Suprapubic skin (tissue), 4 donors: ENCODE measurements around the gene ESPL1.

Experiments used
- CTCF ChIP-seq, 2 donors: fragments of 200-600 bp in 1 of 2; fragments of 450-650 bp in 1 of 2; sonication (generic) in 1 of 2; IDR thresholded peaks; one replicate each; pipeline ENCODE4 v1.5.1; 2016 to 2019; ENCODE audit warnings: antibody characterized with exemption in 2 of 2, mild to moderate bottlenecking in 1 of 2, moderate library complexity in 1 of 2
- EP300 ChIP-seq: sonication (generic); formaldehyde crosslinking; IDR thresholded peaks from one replicate; pipeline ENCODE4 v1.6.1; 2017; ENCODE audit warnings: antibody characterized with exemption
- POLR2AphosphoS5 ChIP-seq, 3 donors: sonication (generic); formaldehyde crosslinking; IDR thresholded peaks; one replicate each; pipeline ENCODE4 v1.6.1; 2017; ENCODE audit warnings: antibody characterized with exemption in 3 of 3

- TF ChIP-seq CTCF (IDR thresholded peaks at IDR 0.05) (no peak), EP300 (no peak), POLR2AphosphoS5 (IDR thresholded peaks at IDR 0.05) (peak in 2 of 3 donors; percentile 11 to 23)
Observed at GRCh38 chr12:53220694-53221202, 47.4 kb upstream of the ESPL1 start.
